K562 (cell line): ENCODE measurements around the gene DNAAF8. TPM values are rescaled to one million over a fixed set of nuclear protein-coding genes. Genes with fewer than 3 reads are reported as not detected.

Source experiments
- ATAC-seq: fragments of 200-7000 bp; cut with Tn5 transposase; 3 replicates; pipeline ENCODE4 v1.9.1; 2020; ENCODE audit warnings: moderate library complexity
- BruUV-seq: library from RNA; stranded (reverse); fragments of 400-500 nt; replicated peaks from 2 replicates; lab custom pipeline; 2021; lab: Mats Ljungman, UMichigan
- CTCF ChIA-PET: fragments of 300-600 bp; formaldehyde crosslinking; extraction: SDS; loops from one replicate; lab custom pipeline; 2021; ENCODE audit warnings: low intra/inter-chr PET ratio; lab: Yijun Ruan, JAX
- POLR2A ChIA-PET: fragments of 300-600, 350-650 bp; sonication (Branson Sonifier 250); formaldehyde crosslinking; extraction: SDS; loops from one replicate; lab custom pipeline; 2021; ENCODE audit warnings: antibody characterized with exemption, inconsistent platforms; lab: Yijun Ruan, JAX
- DNase-seq, 4 experiments: peaks; one replicate each; pipeline versions ENCODE4 v3.0.0 to v3.0.0-alpha.2; 2011 to 2018; ENCODE audit warnings: low spot score in 3 of 4, mixed read lengths in 3 of 4; ENCODE audit errors: extremely low read depth in 1 of 4
- FAIRE-seq: peaks from 2 replicates; lab custom pipeline; 2011; peaks lifted over from hg19 to GRCh38; lab: Jason Lieb, UNC
- H2AFZ ChIP-seq: 2 replicates; pipeline ENCODE4 v1.6.0; 2011; ENCODE audit warnings: low read depth, low read length, control low read depth, inconsistent platforms
- H3K27ac ChIP-seq: fragments of 200-600 bp; 3 replicates; pipeline ENCODE4 v1.8.0; 2011; ENCODE audit warnings: low read depth, mild to moderate bottlenecking, control low read depth, inconsistent platforms, low read length, moderate library complexity, mixed read lengths; ENCODE audit errors: extremely low read depth
- H3K27me3 ChIP-seq, 2 experiments: fragments of 300-600 bp in 1 of 2; 2 replicates in 1 of 2; 3 replicates in 1 of 2; pipeline versions ENCODE4 v1.6.0 to v1.8.0; 2011; ENCODE audit warnings: inconsistent platforms in 2 of 2, low read length in 2 of 2, mild to moderate bottlenecking in 1 of 2, mixed read lengths in 1 of 2, moderate library complexity in 1 of 2; ENCODE audit not compliant: control insufficient read depth in 2 of 2, insufficient read depth in 2 of 2
- H3K36me3 ChIP-seq: fragments of 300-600 bp; 3 replicates; pipeline ENCODE4 v1.8.0; 2011; ENCODE audit warnings: mild to moderate bottlenecking, low read length, inconsistent platforms; ENCODE audit not compliant: control insufficient read depth, insufficient read depth
- H3K4me1 ChIP-seq, 2 experiments: fragments of 200-600 bp in 1 of 2; replicated peaks in 1 of 2; 2 replicates in 1 of 2; 3 replicates in 1 of 2; pipeline versions ENCODE4 v1.5.1 to v1.8.0; 2011; ENCODE audit warnings: inconsistent platforms in 2 of 2, low read length in 2 of 2, mild to moderate bottlenecking in 1 of 2, mixed read lengths in 1 of 2, moderate library complexity in 1 of 2; ENCODE audit not compliant: control insufficient read depth in 2 of 2, insufficient read depth in 2 of 2
- H3K4me2 ChIP-seq: 2 replicates; pipeline ENCODE4 v1.6.1; 2011; ENCODE audit warnings: low read length, control low read depth, inconsistent platforms, mixed read lengths; ENCODE audit not compliant: insufficient read depth
- H3K4me3 ChIP-seq: fragments of 200-600 bp; sonication (generic), shearing (Covaris generic); 2 replicates; pipeline ENCODE4 v1.5.1; 2016; ENCODE audit warnings: control low read depth, inconsistent platforms
- H3K79me2 ChIP-seq: fragments of 200-600 bp; 3 replicates; pipeline ENCODE4 v1.8.0; 2011; ENCODE audit warnings: low read length, inconsistent platforms; ENCODE audit not compliant: control insufficient read depth, insufficient read depth
- H3K9ac ChIP-seq, 2 experiments: 2 replicates each; pipeline versions ENCODE4 v1.6.0 to v1.6.1; 2011; ENCODE audit warnings: low read depth in 2 of 2, low read length in 2 of 2, control low read depth in 1 of 2, inconsistent platforms in 1 of 2, mild to moderate bottlenecking in 1 of 2, mixed read lengths in 1 of 2; ENCODE audit not compliant: insufficient read depth in 1 of 2
- H3K9me1 ChIP-seq: one replicate; pipeline ENCODE4 v1.6.0; 2011; ENCODE audit warnings: inconsistent platforms, mild to moderate bottlenecking, low read length, moderate library complexity; ENCODE audit not compliant: control insufficient read depth, insufficient read depth
- H3K9me3 ChIP-seq: replicated peaks from 2 replicates; pipeline ENCODE4 v1.5.1; 2011; ENCODE audit warnings: low read depth, low read length, inconsistent platforms; ENCODE audit not compliant: control insufficient read depth, insufficient read depth
- H4K20me1 ChIP-seq: replicated peaks from 2 replicates; pipeline ENCODE4 v1.6.1; 2011; ENCODE audit warnings: low read length, inconsistent platforms, mixed read lengths; ENCODE audit not compliant: control insufficient read depth, insufficient read depth
- MECOM ChIP-seq: fragments of 250-450 bp; sonication (Bioruptor Pico); IDR thresholded peaks from 2 replicates; pipeline ENCODE4 v1.8.0; 2022; ENCODE audit warnings: inconsistent platforms
- MTA2 ChIP-seq: fragments of 450-650 bp; IDR thresholded peaks from 2 replicates; pipeline ENCODE4 v1.6.1; 2016; ENCODE audit warnings: low read depth
- OTX1 ChIP-seq: fragments of 450-650 bp; formaldehyde crosslinking; IDR thresholded peaks from 2 replicates; pipeline ENCODE4 v1.4.0; 2022; ENCODE audit warnings: mild to moderate bottlenecking
- RUNX1 ChIP-seq: sonication (generic); IDR thresholded peaks from 2 replicates; pipeline ENCODE4 v1.6.1; 2016; ENCODE audit warnings: antibody characterized with exemption, low read depth
- SMAD2 ChIP-seq: fragments of 150-350 bp; IDR thresholded peaks from 2 replicates; pipeline ENCODE4 v1.6.1; 2014; ENCODE audit warnings: low read depth, mild to moderate bottlenecking, low read length
- SMARCB1 ChIP-seq: IDR thresholded peaks from 2 replicates; pipeline ENCODE4 v1.6.1; 2011; ENCODE audit warnings: improper control_type of control experiment, low read depth; ENCODE audit not compliant: insufficient read length
- TAL1 ChIP-seq: fragments of 450-650 bp; IDR thresholded peaks from 2 replicates; pipeline ENCODE4 v1.6.1; 2016; ENCODE audit warnings: mild to moderate bottlenecking
- XRCC5 ChIP-seq: fragments of 200-400 bp; formaldehyde crosslinking; IDR thresholded peaks from 2 replicates; pipeline ENCODE4 v1.6.1; 2017; ENCODE audit warnings: low read depth, mild to moderate bottlenecking, low read length
- WGBS: fragments of 100-300 bp; shearing (Covaris generic); methylation state at CpG from one replicate; pipeline ENCODE4 v1.1.6; 2016; ENCODE audit warnings: low coverage, mixed read lengths; ENCODE audit not compliant: insufficient coverage; ENCODE audit errors: missing lambda C conversion rate; 5-methylcytosine and 5-hydroxymethylcytosine counted together
- in situ Hi-C: fragments of 300-500 bp; cut with MboI; formaldehyde crosslinking; loops from 4 replicates; pipeline ENCODE4 v1.15.0; 2018; ENCODE audit warnings: inconsistent platforms, mixed read lengths
- intact Hi-C: fragments of 100-400 bp; cut with micrococcal nuclease; formaldehyde crosslinking; loops from 2 replicates; pipeline ENCODE4 v1.14.2; 2022
- polyA plus RNA-seq, 8 experiments: library from polyadenylated mRNA; depleted of rRNA in 4 of 8; stranded (reverse) in 5 of 8; unstranded in 3 of 8; fragments of >200 nt; fragmentation: Nextera tagmentation in 2 of 8; fragmentation: Illumina TruSeq in 1 of 8; extraction: Ambion mirVana in 2 of 8; extraction: Trizol in 1 of 8; gene quantifications; 2 replicates each; pipeline versions ENCODE4 v1.2.1 to v1.2.3, GENCODE V29; 2011 to 2014; ENCODE audit warnings: inconsistent platforms in 1 of 8, missing spikeins in 1 of 8
- total RNA-seq, 7 experiments: library from RNA; depleted of rRNA in 6 of 7; stranded (reverse); fragments of >200 nt in 6 of 7; fragmentation: Illumina TruSeq in 2 of 7; extraction: Trizol in 2 of 7; gene quantifications; 2 replicates each; pipeline versions ENCODE4 v1.2.1 to v1.2.3, GENCODE V29; 2011 to 2021; ENCODE audit warnings: low replicate concordance in 1 of 7
- TF ChIP-seq, protein P1 (sequence below): fragments of 150-350 bp; conservative IDR thresholded peaks from 2 replicates; pipeline ENCODE4 v1.6.1; 2014; ENCODE audit warnings: low read length
- TF ChIP-seq, protein P2 (sequence below): sonication (generic); formaldehyde crosslinking; IDR thresholded peaks from 2 replicates; pipeline ENCODE4 v1.8.1; 2022; ENCODE audit warnings: missing genetic modification reagents
- TF ChIP-seq, protein P3 (sequence below): fragments of 250-450 bp; sonication (Bioruptor Pico); IDR thresholded peaks from 2 replicates; pipeline ENCODE4 v1.5.0; 2022; ENCODE audit warnings: mild to moderate bottlenecking
- TF ChIP-seq, protein P4 (sequence below): IDR thresholded peaks from 3 replicates; pipeline ENCODE4 v1.6.1; 2011; ENCODE audit warnings: borderline replicate concordance, mild to moderate bottlenecking; ENCODE audit not compliant: insufficient read length, insufficient read depth

Gene DNAAF8
- total and polyA plus RNA-seq, 9 of the 15 experiments (the other 6 are each of a cell fraction or from before 2014, with no cell fraction given) = 0.04 to 0.12 (median 0.10) TPM; not detected in 6

DNA sequence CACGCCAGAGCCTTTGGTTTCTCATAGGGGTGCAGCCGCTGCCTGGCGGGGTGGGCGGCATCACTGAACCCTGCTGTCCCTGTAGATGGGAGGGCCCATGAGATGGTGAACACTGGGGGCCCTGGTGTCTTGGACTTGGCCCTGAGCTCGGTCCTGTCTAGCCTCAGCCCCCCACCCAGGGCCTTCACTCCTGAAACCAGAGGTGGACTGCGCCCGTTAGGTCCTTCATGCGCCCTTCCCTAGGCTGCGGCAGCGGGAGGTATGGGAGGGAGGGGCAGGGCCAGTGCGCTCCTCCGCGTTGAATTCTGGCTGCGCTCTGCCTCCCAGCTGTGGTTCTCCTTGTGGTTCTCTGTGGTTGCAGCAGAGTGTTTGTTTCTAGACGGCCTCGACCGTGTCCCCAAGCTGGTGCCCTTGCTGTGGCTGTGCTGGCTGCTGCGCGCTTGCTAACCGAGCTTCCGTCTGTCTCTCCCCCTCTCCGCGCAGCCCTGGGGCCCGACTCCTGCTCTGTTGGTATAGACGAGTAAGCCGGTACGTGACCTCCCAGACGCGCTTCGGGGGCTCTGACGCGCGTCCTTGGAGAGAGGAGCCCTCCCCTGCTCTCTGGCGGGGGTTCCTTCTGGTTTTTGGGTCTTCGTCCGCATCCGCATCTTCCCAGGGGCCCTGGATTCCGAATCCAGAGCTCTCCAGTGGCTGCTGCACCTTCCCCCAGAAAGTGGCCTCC, 48.4 kb upstream of the DNAAF8 start (continued):
- TF ChIP-seq, protein P1, sequence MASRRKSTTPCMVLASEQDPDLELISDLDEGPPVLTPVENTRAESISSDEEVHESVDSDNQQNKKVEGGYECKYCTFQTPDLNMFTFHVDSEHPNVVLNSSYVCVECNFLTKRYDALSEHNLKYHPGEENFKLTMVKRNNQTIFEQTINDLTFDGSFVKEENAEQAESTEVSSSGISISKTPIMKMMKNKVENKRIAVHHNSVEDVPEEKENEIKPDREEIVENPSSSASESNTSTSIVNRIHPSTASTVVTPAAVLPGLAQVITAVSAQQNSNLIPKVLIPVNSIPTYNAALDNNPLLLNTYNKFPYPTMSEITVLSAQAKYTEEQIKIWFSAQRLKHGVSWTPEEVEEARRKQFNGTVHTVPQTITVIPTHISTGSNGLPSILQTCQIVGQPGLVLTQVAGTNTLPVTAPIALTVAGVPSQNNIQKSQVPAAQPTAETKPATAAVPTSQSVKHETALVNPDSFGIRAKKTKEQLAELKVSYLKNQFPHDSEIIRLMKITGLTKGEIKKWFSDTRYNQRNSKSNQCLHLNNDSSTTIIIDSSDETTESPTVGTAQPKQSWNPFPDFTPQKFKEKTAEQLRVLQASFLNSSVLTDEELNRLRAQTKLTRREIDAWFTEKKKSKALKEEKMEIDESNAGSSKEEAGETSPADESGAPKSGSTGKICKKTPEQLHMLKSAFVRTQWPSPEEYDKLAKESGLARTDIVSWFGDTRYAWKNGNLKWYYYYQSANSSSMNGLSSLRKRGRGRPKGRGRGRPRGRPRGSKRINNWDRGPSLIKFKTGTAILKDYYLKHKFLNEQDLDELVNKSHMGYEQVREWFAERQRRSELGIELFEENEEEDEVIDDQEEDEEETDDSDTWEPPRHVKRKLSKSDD = no peak
- TF ChIP-seq OTX1 = no peak

DNA sequence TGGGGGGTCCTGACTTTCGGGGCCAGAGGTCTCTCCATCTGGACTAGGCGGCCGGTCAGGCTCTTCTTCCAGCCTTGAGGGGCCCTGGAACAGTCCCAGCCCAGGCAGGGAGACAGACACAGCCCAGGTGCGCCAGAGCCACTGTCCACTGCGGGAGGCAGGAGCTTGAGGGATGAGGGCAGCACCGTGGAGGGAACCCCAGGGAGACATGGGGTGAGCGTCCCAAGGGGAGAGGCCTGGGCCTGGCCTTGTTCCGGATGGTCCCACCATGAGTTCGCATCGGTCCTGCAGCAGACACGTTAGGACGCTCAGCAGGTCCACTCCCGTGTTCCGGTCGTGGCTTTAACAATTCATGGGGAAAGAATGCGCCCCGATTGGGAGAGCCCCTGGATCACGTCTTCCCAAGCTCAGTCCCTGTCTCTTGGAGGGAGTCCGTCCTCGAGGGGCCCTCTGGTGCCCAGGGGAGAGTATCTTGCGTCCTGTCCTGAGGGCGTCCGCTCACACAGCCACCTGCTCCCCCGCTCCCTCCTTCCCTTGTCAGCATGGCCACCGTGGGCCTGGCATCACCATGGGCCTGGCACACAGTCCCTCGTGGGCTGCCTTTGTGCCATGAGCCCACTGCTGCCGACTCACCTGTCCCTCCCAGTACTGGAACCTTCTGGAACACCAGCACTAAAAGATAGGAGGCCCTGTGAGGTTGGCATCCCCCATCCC, 47.7 kb upstream of the DNAAF8 start:
- Histone ChIP-seq H3K27ac (no peak overlapping the region), H2AFZ (no peak overlapping the region), H3K4me2 (no peak overlapping the region), H3K36me3 (peaks cover 44% of the 10 kb centered on the region; the same call in 2 of the 3 replicates), H3K9me1 (no peaks in the 10 kb centered on the region), H4K20me1 (no peaks in the 10 kb centered on the region), H3K9me3 (no peaks in the 10 kb centered on the region), H3K4me1 (peaks cover 0 to 38% of the 10 kb centered on the region in 2 experiments; a peak in 2 of 5 replicates), H3K9ac (peak overlapping the region in 1 of 2 experiments; percentile 17; a peak in 1 of 4 replicates), H3K4me3 (no peak overlapping the region), H3K27me3 (no peaks in the 10 kb centered on the region), H3K79me2 (no peaks in the 10 kb centered on the region)
- ATAC-seq (no peak), FAIRE-seq (no peak), DNase-seq (no peak)
- no TSS peak for BruUV-seq
- ChIA-PET POLR2A (interaction anchor here (1.3 kb wide), 1 partner anchor 9 kb away, joined by 3 read pairs; no protein-coding TSS in a partner anchor), CTCF (no interaction called here)
- intact Hi-C loops (no loop called here), in situ Hi-C loops (no loop called here)
- 87% methylated on average over 21 of the region's 27 CpGs for WGBS
- TF ChIP-seq, protein P2, sequence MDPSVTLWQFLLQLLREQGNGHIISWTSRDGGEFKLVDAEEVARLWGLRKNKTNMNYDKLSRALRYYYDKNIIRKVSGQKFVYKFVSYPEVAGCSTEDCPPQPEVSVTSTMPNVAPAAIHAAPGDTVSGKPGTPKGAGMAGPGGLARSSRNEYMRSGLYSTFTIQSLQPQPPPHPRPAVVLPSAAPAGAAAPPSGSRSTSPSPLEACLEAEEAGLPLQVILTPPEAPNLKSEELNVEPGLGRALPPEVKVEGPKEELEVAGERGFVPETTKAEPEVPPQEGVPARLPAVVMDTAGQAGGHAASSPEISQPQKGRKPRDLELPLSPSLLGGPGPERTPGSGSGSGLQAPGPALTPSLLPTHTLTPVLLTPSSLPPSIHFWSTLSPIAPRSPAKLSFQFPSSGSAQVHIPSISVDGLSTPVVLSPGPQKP (CRISPR knock-in tag) = no peak
- TF ChIP-seq TAL1 (no peak), RUNX1 (no peak), SMAD2 (no peak), SMARCB1 (no peak), XRCC5 (no peak), MTA2 (no peak), MECOM (CRISPR knock-in tag) (no peak)
- TF ChIP-seq, protein P3, sequence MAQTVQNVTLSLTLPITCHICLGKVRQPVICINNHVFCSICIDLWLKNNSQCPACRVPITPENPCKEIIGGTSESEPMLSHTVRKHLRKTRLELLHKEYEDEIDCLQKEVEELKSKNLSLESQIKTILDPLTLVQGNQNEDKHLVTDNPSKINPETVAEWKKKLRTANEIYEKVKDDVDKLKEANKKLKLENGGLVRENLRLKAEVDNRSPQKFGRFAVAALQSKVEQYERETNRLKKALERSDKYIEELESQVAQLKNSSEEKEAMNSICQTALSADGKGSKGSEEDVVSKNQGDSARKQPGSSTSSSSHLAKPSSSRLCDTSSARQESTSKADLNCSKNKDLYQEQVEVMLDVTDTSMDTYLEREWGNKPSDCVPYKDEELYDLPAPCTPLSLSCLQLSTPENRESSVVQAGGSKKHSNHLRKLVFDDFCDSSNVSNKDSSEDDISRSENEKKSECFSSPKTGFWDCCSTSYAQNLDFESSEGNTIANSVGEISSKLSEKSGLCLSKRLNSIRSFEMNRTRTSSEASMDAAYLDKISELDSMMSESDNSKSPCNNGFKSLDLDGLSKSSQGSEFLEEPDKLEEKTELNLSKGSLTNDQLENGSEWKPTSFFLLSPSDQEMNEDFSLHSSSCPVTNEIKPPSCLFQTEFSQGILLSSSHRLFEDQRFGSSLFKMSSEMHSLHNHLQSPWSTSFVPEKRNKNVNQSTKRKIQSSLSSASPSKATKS (CRISPR knock-in tag) = no peak
- TF ChIP-seq, protein P4, sequence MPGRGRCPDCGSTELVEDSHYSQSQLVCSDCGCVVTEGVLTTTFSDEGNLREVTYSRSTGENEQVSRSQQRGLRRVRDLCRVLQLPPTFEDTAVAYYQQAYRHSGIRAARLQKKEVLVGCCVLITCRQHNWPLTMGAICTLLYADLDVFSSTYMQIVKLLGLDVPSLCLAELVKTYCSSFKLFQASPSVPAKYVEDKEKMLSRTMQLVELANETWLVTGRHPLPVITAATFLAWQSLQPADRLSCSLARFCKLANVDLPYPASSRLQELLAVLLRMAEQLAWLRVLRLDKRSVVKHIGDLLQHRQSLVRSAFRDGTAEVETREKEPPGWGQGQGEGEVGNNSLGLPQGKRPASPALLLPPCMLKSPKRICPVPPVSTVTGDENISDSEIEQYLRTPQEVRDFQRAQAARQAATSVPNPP = no peak
